Trophoblast cell (in vitro differentiated cells and primary cell): ENCODE results near the gene WWC2.

Source experiments
- DNase-seq, 2 donors: peaks; one replicate each; pipeline ENCODE4 v3.0.0-alpha.2; 2016
- H2AFZ ChIP-seq: 2 replicates; pipeline ENCODE4 v1.6.1; 2013; ENCODE audit warnings: low read length, moderate library complexity, mild to moderate bottlenecking; ENCODE audit not compliant: insufficient read depth, poor library complexity
- H2AK5ac ChIP-seq: 2 replicates; pipeline ENCODE4 v1.6.1; 2013; ENCODE audit warnings: mild to moderate bottlenecking, low read length
- H2BK120ac ChIP-seq: 2 replicates; pipeline ENCODE4 v1.6.1; 2013; ENCODE audit warnings: low read length, mild to moderate bottlenecking, moderate library complexity; ENCODE audit not compliant: insufficient read depth, poor library complexity
- H2BK12ac ChIP-seq: 2 replicates; pipeline ENCODE4 v1.6.1; 2013; ENCODE audit warnings: mild to moderate bottlenecking, low read length, moderate library complexity
- H2BK5ac ChIP-seq: 2 replicates; pipeline ENCODE4 v1.6.1; 2013; ENCODE audit warnings: low read length, low read depth, moderate library complexity, mild to moderate bottlenecking; ENCODE audit not compliant: poor library complexity
- H3K14ac ChIP-seq: 2 replicates; pipeline ENCODE4 v1.6.1; 2013; ENCODE audit warnings: mild to moderate bottlenecking, low read length
- H3K18ac ChIP-seq: 2 replicates; pipeline ENCODE4 v1.6.1; 2013; ENCODE audit warnings: mild to moderate bottlenecking, low read length
- H3K23ac ChIP-seq: 2 replicates; pipeline ENCODE4 v1.6.1; 2013; ENCODE audit warnings: low read length
- H3K27ac ChIP-seq: 2 replicates; pipeline ENCODE4 v1.5.1; 2013; ENCODE audit warnings: low read depth, mild to moderate bottlenecking, inconsistent platforms, low read length, moderate library complexity
- H3K27me3 ChIP-seq: 2 replicates; pipeline ENCODE4 v1.6.1; 2013; ENCODE audit warnings: inconsistent platforms, mild to moderate bottlenecking, low read length, moderate library complexity; ENCODE audit not compliant: insufficient read depth
- H3K36me3 ChIP-seq, 2 experiments: 1 replicate in 1 of 2; 2 replicates in 1 of 2; pipeline ENCODE4 v1.6.1; 2013; ENCODE audit warnings: low read length in 2 of 2, mild to moderate bottlenecking in 2 of 2, moderate library complexity in 1 of 2; ENCODE audit not compliant: insufficient read depth in 2 of 2, control insufficient read depth in 1 of 2
- H3K4ac ChIP-seq: 2 replicates; pipeline ENCODE4 v1.6.1; 2013; ENCODE audit warnings: low read depth, mild to moderate bottlenecking, low read length, moderate library complexity
- H3K4me1 ChIP-seq, 2 experiments: 1 replicate in 1 of 2; 2 replicates in 1 of 2; pipeline ENCODE4 v1.6.1; 2013; ENCODE audit warnings: low read length in 2 of 2, mild to moderate bottlenecking in 2 of 2, moderate library complexity in 1 of 2; ENCODE audit not compliant: insufficient read depth in 2 of 2, control insufficient read depth in 1 of 2
- H3K4me2 ChIP-seq: 2 replicates; pipeline ENCODE4 v1.6.1; 2013; ENCODE audit warnings: inconsistent platforms, mild to moderate bottlenecking, low read length, moderate library complexity
- H3K4me3 ChIP-seq: 2 replicates; pipeline ENCODE4 v1.5.1; 2013; ENCODE audit warnings: mild to moderate bottlenecking, low read depth, low read length, inconsistent platforms
- H3K79me1 ChIP-seq: one replicate; pipeline ENCODE4 v1.6.1; 2013; ENCODE audit warnings: low read length
- H3K79me2 ChIP-seq: 2 replicates; pipeline ENCODE4 v1.6.1; 2013; ENCODE audit warnings: low read length, mild to moderate bottlenecking; ENCODE audit not compliant: control insufficient read depth, insufficient read depth, poor library complexity
- H3K9ac ChIP-seq: 2 replicates; pipeline ENCODE4 v1.6.1; 2013; ENCODE audit warnings: mild to moderate bottlenecking, low read length
- H3K9me3 ChIP-seq: 2 replicates; pipeline ENCODE4 v1.6.1; 2013; ENCODE audit warnings: low read depth, mild to moderate bottlenecking, control low read depth, inconsistent platforms, low read length; ENCODE audit not compliant: insufficient read depth
- H4K12ac ChIP-seq: 2 replicates; pipeline ENCODE4 v1.6.1; 2013; ENCODE audit warnings: low read depth, mild to moderate bottlenecking, low read length, moderate library complexity
- H4K8ac ChIP-seq: 2 replicates; pipeline ENCODE4 v1.6.1; 2013; ENCODE audit warnings: low read depth, mild to moderate bottlenecking, low read length, moderate library complexity
- H4K91ac ChIP-seq: one replicate; pipeline ENCODE4 v1.6.1; 2013; ENCODE audit warnings: low read depth, mild to moderate bottlenecking, low read length, moderate library complexity
- WGBS: extraction: QIAGEN DNeasy Blood & Tissue Kit; methylation state at CpG from one replicate; pipeline ENCODE4 v1.1.7; 2013; ENCODE audit warnings: missing lambda C conversion rate; ENCODE audit not compliant: insufficient read length, insufficient coverage; ENCODE audit errors: extremely low coverage; 5-methylcytosine and 5-hydroxymethylcytosine counted together

Gene WWC2

DNA sequence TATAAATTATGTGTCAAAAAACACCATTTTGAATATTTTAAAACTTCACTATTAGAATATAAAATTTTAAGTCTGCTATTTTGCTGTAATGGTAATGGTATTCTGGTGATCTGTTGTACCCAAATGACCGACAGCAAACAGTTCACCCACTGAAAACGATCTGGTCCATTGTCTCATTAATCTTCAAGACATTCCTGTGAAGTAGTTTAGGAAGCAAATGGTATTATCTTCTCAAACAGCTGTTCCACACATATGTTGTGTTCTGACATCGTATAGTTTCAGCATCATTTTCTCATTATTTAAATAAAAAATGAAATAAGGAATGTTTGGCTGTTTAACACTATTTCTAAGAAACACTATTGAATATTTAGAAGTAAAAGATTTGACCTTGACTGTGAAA is 98.1 kb downstream of the WWC2 start:
- Histone ChIP-seq H2AK5ac (no peak overlapping the region), H3K4me3 (no peak overlapping the region), H3K27ac (no peak overlapping the region), H3K27me3 (no peaks in the 10 kb centered on the region), H3K4me2 (no peak overlapping the region), H3K4ac (no peak overlapping the region), H3K36me3 (peaks cover 2 to 3% of the 10 kb centered on the region in 2 experiments), H2BK120ac (no peak overlapping the region), H4K91ac (no peak overlapping the region), H4K8ac (no peak overlapping the region), H3K79me2 (no peaks in the 10 kb centered on the region), H4K12ac (no peak overlapping the region), H3K9ac (no peak overlapping the region), H3K79me1 (no peaks in the 10 kb centered on the region), H2BK5ac (no peak overlapping the region), H3K14ac (no peak overlapping the region), H3K9me3 (no peaks in the 10 kb centered on the region), H3K18ac (no peak overlapping the region), H2AFZ (no peak overlapping the region), H2BK12ac (no peak overlapping the region), H3K23ac (no peak overlapping the region), H3K4me1 (peaks cover 5 to 8% of the 10 kb centered on the region in 2 experiments)
- DNase-seq = no peak
- WGBS = no CpG with 5 or more reads among the region's 3 CpGs

- no peak overlapping the region for H3K4me3 ChIP-seq
- H2AFZ ChIP-seq = no peak overlapping the region
- H3K14ac ChIP-seq = no peak overlapping the region
- H3K4ac ChIP-seq = no peak overlapping the region
- H4K8ac ChIP-seq = no peak overlapping the region
- no peak overlapping the region for H2BK12ac ChIP-seq
- DNase-seq = peak in 1 of 2 donors; percentile 33
- H3K27me3 ChIP-seq = no peaks in the 10 kb centered on the region
- no peak overlapping the region for H3K4me2 ChIP-seq
- H2AK5ac ChIP-seq = no peak overlapping the region
- H3K18ac ChIP-seq = peak overlapping the region; percentile 74
- no peak overlapping the region for H3K23ac ChIP-seq
- H3K79me1 ChIP-seq = no peaks in the 10 kb centered on the region
- no peak overlapping the region for H3K27ac ChIP-seq
- no peak overlapping the region for H4K12ac ChIP-seq
- H3K9ac ChIP-seq = no peak overlapping the region
- H3K79me2 ChIP-seq = no peaks in the 10 kb centered on the region
- no CpG with 5 or more reads among the region's 4 CpGs for WGBS
- no peak overlapping the region for H2BK120ac ChIP-seq
- peaks cover 2 to 3% of the 10 kb centered on the region in 2 experiments for H3K36me3 ChIP-seq
- no peak overlapping the region for H4K91ac ChIP-seq
- H3K4me1 ChIP-seq = peaks cover 5 to 8% of the 10 kb centered on the region in 2 experiments
- no peaks in the 10 kb centered on the region for H3K9me3 ChIP-seq
- no peak overlapping the region for H2BK5ac ChIP-seq
These were observed 101.4 kb downstream of the WWC2 start for GRCh38 chr4:183200453-183200852.

DNA sequence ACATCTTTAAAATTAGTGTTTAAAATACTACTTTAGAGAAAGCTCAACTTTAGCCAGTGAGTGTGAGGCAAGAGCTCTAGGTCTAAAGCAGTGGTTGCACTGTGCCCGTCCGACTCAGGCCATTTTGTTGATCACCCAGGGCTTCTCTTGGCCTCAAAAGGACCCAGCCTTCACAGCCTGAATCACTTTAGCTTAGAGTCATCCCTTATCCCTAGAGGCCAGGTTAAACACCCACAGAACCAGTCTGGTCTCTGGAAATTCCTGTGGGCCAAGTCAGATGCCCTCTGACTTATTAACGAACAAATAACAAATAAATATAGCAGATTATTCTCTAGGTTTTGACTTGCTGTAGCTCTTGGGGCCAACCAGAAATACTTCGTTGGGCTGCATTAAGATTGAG is 102.3 kb downstream of the WWC2 start:
- Histone ChIP-seq H3K23ac (no peak overlapping the region), H3K79me2 (no peaks in the 10 kb centered on the region), H3K9me3 (no peaks in the 10 kb centered on the region), H3K14ac (no peak overlapping the region), H3K27me3 (no peaks in the 10 kb centered on the region), H3K4me2 (no peak overlapping the region), H2BK12ac (no peak overlapping the region), H4K12ac (no peak overlapping the region), H2AK5ac (no peak overlapping the region), H3K27ac (no peak overlapping the region), H3K36me3 (peaks cover 2 to 3% of the 10 kb centered on the region in 2 experiments), H2AFZ (no peak overlapping the region), H2BK5ac (no peak overlapping the region), H3K18ac (no peak overlapping the region), H3K79me1 (no peaks in the 10 kb centered on the region), H4K8ac (no peak overlapping the region), H4K91ac (no peak overlapping the region), H3K4ac (no peak overlapping the region), H2BK120ac (no peak overlapping the region), H3K4me1 (peaks cover 5 to 8% of the 10 kb centered on the region in 2 experiments), H3K4me3 (no peak overlapping the region), H3K9ac (no peak overlapping the region)
- DNase-seq = peak; percentile 83 to 91
- WGBS = no CpG with 5 or more reads among the region's 4 CpGs

GRCh38 chr4:183202523-183202922 is 103.5 kb downstream of the WWC2 start:
- H3K79me2 ChIP-seq = no peaks in the 10 kb centered on the region
- no peak overlapping the region for H4K12ac ChIP-seq
- no peak overlapping the region for H3K4me2 ChIP-seq
- H2BK120ac ChIP-seq = no peak overlapping the region
- no peak overlapping the region for H3K23ac ChIP-seq
- no peaks in the 10 kb centered on the region for H3K27me3 ChIP-seq
- no peak overlapping the region for H3K14ac ChIP-seq
- no peak overlapping the region for H2BK12ac ChIP-seq
- no peaks in the 10 kb centered on the region for H3K79me1 ChIP-seq
- H3K27ac ChIP-seq = no peak overlapping the region
- DNase-seq = no peak
- H3K4ac ChIP-seq = no peak overlapping the region
- H2AFZ ChIP-seq = no peak overlapping the region
- no CpG with 5 or more reads among the region's 2 CpGs for WGBS
- H3K9ac ChIP-seq = no peak overlapping the region
- no peaks in the 10 kb centered on the region for H3K9me3 ChIP-seq
- no peak overlapping the region for H4K91ac ChIP-seq
- no peak overlapping the region for H3K4me3 ChIP-seq
- H4K8ac ChIP-seq = no peak overlapping the region
- no peak overlapping the region for H2BK5ac ChIP-seq
- peaks cover 0 to 2% of the 10 kb centered on the region in 2 experiments for H3K36me3 ChIP-seq
- H3K4me1 ChIP-seq = peaks cover 5 to 8% of the 10 kb centered on the region in 2 experiments
- H3K18ac ChIP-seq = no peak overlapping the region
- H2AK5ac ChIP-seq = no peak overlapping the region
